Endothelial cell of umbilical vein (primary cell): ENCODE measurements around the gene FYB2. TPM values are rescaled to one million over a fixed set of nuclear protein-coding genes. Genes with fewer than 3 reads are reported as not detected.
A peak's percentile ranks its signal among the peaks of the same experiment; 100 is the strongest.

ENCODE experiments used
- BruUV-seq: library from RNA; stranded (reverse); fragments of 400-500 nt; replicated peaks from 2 replicates; lab custom pipeline; 2021; lab: Mats Ljungman, UMichigan
- CTCF ChIA-PET: fragments of 300-600, 350-600 bp; sonication (Branson Sonifier 250); formaldehyde crosslinking; loops from one replicate; lab custom pipeline; 2021; ENCODE audit warnings: antibody characterized with exemption, inconsistent platforms; lab: Charles Lee
- POLR2A ChIA-PET: fragments of 300-600, 350-600 bp; sonication (Branson Sonifier 250); formaldehyde crosslinking; loops from one replicate; lab custom pipeline; 2021; ENCODE audit warnings: antibody characterized with exemption, inconsistent platforms; lab: Charles Lee
- DNase-seq: peaks from one replicate; pipeline ENCODE4 v3.0.0-alpha.2; 2011; ENCODE audit warnings: low read depth, low spot score
- FAIRE-seq: peaks from 2 replicates; lab custom pipeline; 2011; peaks lifted over from hg19 to GRCh38; lab: Jason Lieb, UNC
- H2AFZ ChIP-seq: 2 replicates; pipeline ENCODE4 v1.6.0; 2012; ENCODE audit warnings: low read depth, low read length, control low read depth, inconsistent platforms
- H3K27ac ChIP-seq: 2 replicates; pipeline ENCODE4 v1.5.1; 2011; ENCODE audit warnings: low read depth, mild to moderate bottlenecking, control low read depth, low read length, moderate library complexity; ENCODE audit not compliant: insufficient read depth
- H3K27me3 ChIP-seq, 2 experiments: 2 replicates each; pipeline versions ENCODE4 v1.6.0 to v1.6.1; 2011; ENCODE audit warnings: low read length in 2 of 2, mixed read lengths in 1 of 2; ENCODE audit not compliant: control insufficient read depth in 2 of 2, insufficient read depth in 2 of 2
- H3K36me3 ChIP-seq, 2 experiments: 2 replicates in 1 of 2; 3 replicates in 1 of 2; pipeline ENCODE4 v1.5.1; 2011; ENCODE audit warnings: low read length in 2 of 2, mild to moderate bottlenecking in 1 of 2, moderate library complexity in 1 of 2; ENCODE audit not compliant: control insufficient read depth in 2 of 2, insufficient read depth in 2 of 2; ENCODE audit errors: extremely low read depth in 1 of 2
- H3K4me1 ChIP-seq: 3 replicates; pipeline ENCODE4 v1.5.1; 2011; ENCODE audit warnings: mild to moderate bottlenecking, low read length; ENCODE audit not compliant: control insufficient read depth, insufficient read depth; ENCODE audit errors: extremely low read depth
- H3K4me2 ChIP-seq: 2 replicates; pipeline ENCODE4 v1.6.1; 2011; ENCODE audit warnings: low read length, control low read depth, mixed read lengths; ENCODE audit not compliant: insufficient read depth
- H3K4me3 ChIP-seq, 3 experiments: fragments of 200-600 bp in 1 of 3; sonication (generic), shearing (Covaris generic) in 1 of 3; replicated peaks in 1 of 3; 2 replicates each; pipeline ENCODE4 v1.5.1; 2011 to 2016; ENCODE audit warnings: control low read depth in 3 of 3, low read length in 3 of 3, mild to moderate bottlenecking in 2 of 3, inconsistent platforms in 1 of 3, low read depth in 1 of 3, moderate library complexity in 1 of 3; ENCODE audit not compliant: insufficient read depth in 1 of 3
- H3K79me2 ChIP-seq: 2 replicates; pipeline ENCODE4 v1.6.0; 2012; ENCODE audit warnings: low read length, inconsistent platforms; ENCODE audit not compliant: control insufficient read depth, insufficient read depth
- H3K9ac ChIP-seq: replicated peaks from 2 replicates; pipeline ENCODE3; 2011; ENCODE audit warnings: low read length, control low read depth; ENCODE audit not compliant: insufficient read depth; ENCODE audit errors: extremely low read depth
- H3K9me1 ChIP-seq: replicated peaks from 3 replicates; pipeline ENCODE4 v1.6.0; 2011; ENCODE audit warnings: mild to moderate bottlenecking, low read length; ENCODE audit not compliant: control insufficient read depth, insufficient read depth; ENCODE audit errors: extremely low read depth
- H3K9me3 ChIP-seq: replicated peaks from 2 replicates; pipeline ENCODE4 v1.5.1; 2012; ENCODE audit warnings: low read length, inconsistent platforms; ENCODE audit not compliant: control insufficient read depth, insufficient read depth
- H4K20me1 ChIP-seq: replicated peaks from 2 replicates; pipeline ENCODE3; 2011; ENCODE audit warnings: mild to moderate bottlenecking, low read length; ENCODE audit not compliant: control insufficient read depth, insufficient read depth; ENCODE audit errors: extremely low read depth
- EZH2 ChIP-seq: IDR thresholded peaks from 2 replicates; pipeline ENCODE4 v1.6.1; 2012; ENCODE audit warnings: borderline replicate concordance, low read depth, mild to moderate bottlenecking, moderate library complexity, low read length, inconsistent platforms; ENCODE audit not compliant: severe bottlenecking
- FOS ChIP-seq: IDR thresholded peaks from 2 replicates; pipeline ENCODE4 v1.6.1; 2011; ENCODE audit warnings: mild to moderate bottlenecking, low read length, moderate library complexity, borderline replicate concordance; ENCODE audit not compliant: insufficient read depth
- GATA2 ChIP-seq: IDR thresholded peaks from 2 replicates; pipeline ENCODE4 v1.7.0; 2011; ENCODE audit warnings: low read depth, mild to moderate bottlenecking, moderate library complexity, mixed read lengths, low read length; ENCODE audit not compliant: insufficient read length, insufficient read depth
- JUN ChIP-seq: IDR thresholded peaks from 2 replicates; pipeline ENCODE4 v1.6.1; 2011; ENCODE audit warnings: borderline replicate concordance, low read depth; ENCODE audit not compliant: insufficient read length, insufficient read depth
- MYC ChIP-seq: IDR thresholded peaks from one replicate; pipeline ENCODE4 v1.6.1; 2011; ENCODE audit warnings: mild to moderate bottlenecking, low read depth, low read length
- POLR2A ChIP-seq: IDR thresholded peaks from 2 replicates; pipeline ENCODE4 v1.6.1; 2012; ENCODE audit warnings: low read depth, mild to moderate bottlenecking, control low read depth, low read length
- POLR2AphosphoS5 ChIP-seq: IDR thresholded peaks from 2 replicates; pipeline ENCODE4 v1.6.1; 2012; ENCODE audit warnings: low read depth, mild to moderate bottlenecking, control low read depth, low read length, moderate library complexity; ENCODE audit not compliant: insufficient read depth
- dilution Hi-C: fragments of 300-500 bp; cut with MboI; formaldehyde crosslinking; loops from one replicate; pipeline ENCODE4 v1.15.0; 2019; ENCODE audit warnings: low sequenced_read_pairs; ENCODE audit not compliant: extremely low pct_ligation_motif_present
- intact Hi-C: fragments of 100-400 bp; cut with micrococcal nuclease; formaldehyde crosslinking; loops from one replicate; pipeline ENCODE4 v1.10.0; 2022
- polyA plus RNA-seq, 4 experiments: library from polyadenylated mRNA; depleted of rRNA in 3 of 4; stranded (reverse) in 3 of 4; unstranded in 1 of 4; fragments of >200 nt; gene quantifications; 2 replicates each; pipeline versions ENCODE4 v1.2.1 to v1.2.3, GENCODE V29; 2011 to 2012; ENCODE audit warnings: missing spikeins in 1 of 4
- total RNA-seq: library from RNA; stranded (reverse); gene quantifications from 2 replicates; pipeline ENCODE4 v1.2.3, GENCODE V29; 2021
- TF ChIP-seq, protein P1 (sequence below): IDR thresholded peaks from 2 replicates; pipeline ENCODE4 v1.6.1; 2011; ENCODE audit not compliant: insufficient read depth, insufficient read length
- TF ChIP-seq, protein P2 (sequence below), 2 donors: IDR thresholded peaks; 1 replicate in 1 of 2; 2 replicates in 1 of 2; pipeline ENCODE4 v1.5.1; 2011; ENCODE audit warnings: low read length in 2 of 2, mild to moderate bottlenecking in 2 of 2, moderate library complexity in 2 of 2, control low read depth in 1 of 2, inconsistent platforms in 1 of 2, low read depth in 1 of 2; ENCODE audit not compliant: insufficient read depth in 1 of 2; ENCODE audit errors: extremely low read depth in 1 of 2

The FYB2 gene
- total and polyA plus RNA-seq, 2 donors (not counting 3 experiments of a cell fraction or from before 2014, with no cell fraction given) = not detected

DNA sequence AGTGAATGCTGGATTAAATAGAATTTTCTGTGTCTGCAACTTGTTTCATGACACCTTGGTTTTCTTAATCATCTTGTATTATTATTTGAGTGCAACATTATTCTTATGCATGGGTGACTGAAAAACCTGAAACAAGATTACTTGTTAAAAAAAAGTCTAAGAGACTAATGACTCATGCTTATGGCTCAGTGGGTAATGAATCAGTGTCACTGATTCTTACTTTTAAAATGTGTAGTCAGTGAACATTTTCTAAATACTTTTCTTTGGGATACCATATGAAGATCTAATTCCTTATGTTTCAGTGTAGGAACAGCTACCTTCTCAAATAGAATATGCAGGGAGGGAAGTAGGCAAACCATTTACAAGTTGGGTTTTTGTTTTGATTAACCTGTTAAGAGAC is 108.6 kb downstream of the FYB2 start:
- POLR2A ChIA-PET = no interaction called here
- Histone ChIP-seq H3K4me2 (no peak overlapping the region), H3K9me1 (no peaks in the 10 kb centered on the region), H3K4me3 (no peak overlapping the region), H3K4me1 (peaks cover 2% of the 10 kb centered on the region), H4K20me1 (no peaks in the 10 kb centered on the region), H3K36me3 (no peaks in the 10 kb centered on the region), H3K27ac (no peak overlapping the region), H2AFZ (no peak overlapping the region), H3K9me3 (no peaks in the 10 kb centered on the region), H3K9ac (no peak overlapping the region), H3K79me2 (no peaks in the 10 kb centered on the region), H3K27me3 (no peaks in the 10 kb centered on the region)
- DNase-seq (peak; percentile 47), FAIRE-seq (no peak)
- intact Hi-C loops (loop anchor here (1.0 to 10.0 kb wide), 2 partner anchors 1332 to 1566 kb away; no protein-coding TSS in a partner anchor), dilution Hi-C loops (no loop called here)
- CTCF ChIA-PET = interaction anchor here (1.4 to 1.6 kb wide), 2 partner anchors 122 to 1335 kb away, joined by 11 to 16 read pairs; no protein-coding TSS in a partner anchor
- TF ChIP-seq, protein P1, sequence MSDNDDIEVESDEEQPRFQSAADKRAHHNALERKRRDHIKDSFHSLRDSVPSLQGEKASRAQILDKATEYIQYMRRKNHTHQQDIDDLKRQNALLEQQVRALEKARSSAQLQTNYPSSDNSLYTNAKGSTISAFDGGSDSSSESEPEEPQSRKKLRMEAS = no peak
- peak; percentile 48 for TF ChIP-seq JUN
- TF ChIP-seq FOS = peak; percentile 93
- BruUV-seq = no TSS peak

DNA sequence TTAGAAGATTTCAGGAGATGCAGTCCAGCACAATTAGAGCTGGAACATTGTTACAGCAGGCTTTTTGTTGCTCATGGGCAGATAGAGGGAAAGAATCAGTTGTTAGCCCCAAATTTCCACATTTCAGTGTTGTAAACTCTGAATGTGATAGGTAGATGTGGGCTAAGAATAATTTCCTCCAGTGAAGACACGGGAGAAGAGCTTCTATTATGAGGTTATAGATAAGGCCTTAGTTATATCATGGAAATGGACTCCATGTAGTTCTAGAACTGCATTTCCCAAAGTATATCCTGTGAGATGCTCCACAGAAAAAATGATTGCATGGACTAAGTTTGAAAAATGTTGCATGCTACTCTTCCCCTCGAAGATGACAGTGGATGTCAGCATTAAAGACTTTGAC is 109.2 kb downstream of the FYB2 start:
- H3K9me1 ChIP-seq = no peaks in the 10 kb centered on the region
- H3K9me3 ChIP-seq = no peaks in the 10 kb centered on the region
- TF ChIP-seq, protein P1 = no peak
- TF ChIP-seq MYC (no peak), POLR2AphosphoS5 (no peak), GATA2 (no peak), POLR2A (no peak), FOS (no peak), EZH2 (no peak), JUN (no peak)
- TF ChIP-seq, protein P2, sequence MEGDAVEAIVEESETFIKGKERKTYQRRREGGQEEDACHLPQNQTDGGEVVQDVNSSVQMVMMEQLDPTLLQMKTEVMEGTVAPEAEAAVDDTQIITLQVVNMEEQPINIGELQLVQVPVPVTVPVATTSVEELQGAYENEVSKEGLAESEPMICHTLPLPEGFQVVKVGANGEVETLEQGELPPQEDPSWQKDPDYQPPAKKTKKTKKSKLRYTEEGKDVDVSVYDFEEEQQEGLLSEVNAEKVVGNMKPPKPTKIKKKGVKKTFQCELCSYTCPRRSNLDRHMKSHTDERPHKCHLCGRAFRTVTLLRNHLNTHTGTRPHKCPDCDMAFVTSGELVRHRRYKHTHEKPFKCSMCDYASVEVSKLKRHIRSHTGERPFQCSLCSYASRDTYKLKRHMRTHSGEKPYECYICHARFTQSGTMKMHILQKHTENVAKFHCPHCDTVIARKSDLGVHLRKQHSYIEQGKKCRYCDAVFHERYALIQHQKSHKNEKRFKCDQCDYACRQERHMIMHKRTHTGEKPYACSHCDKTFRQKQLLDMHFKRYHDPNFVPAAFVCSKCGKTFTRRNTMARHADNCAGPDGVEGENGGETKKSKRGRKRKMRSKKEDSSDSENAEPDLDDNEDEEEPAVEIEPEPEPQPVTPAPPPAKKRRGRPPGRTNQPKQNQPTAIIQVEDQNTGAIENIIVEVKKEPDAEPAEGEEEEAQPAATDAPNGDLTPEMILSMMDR (IDR thresholded peaks at IDR 0.05; ENCODE audit: extremely low read depth in 1 of 2, insufficient read depth in 1 of 2, low read depth in 1 of 2, low read length in 2 of 2) = no peak
- FAIRE-seq (no peak), DNase-seq (no peak)
- H2AFZ ChIP-seq = no peak overlapping the region
- intact Hi-C loops (loop anchor here (1.0 to 10.0 kb wide), 4 partner anchors 125 to 1565 kb away; no protein-coding TSS in a partner anchor), dilution Hi-C loops (no loop called here)
- POLR2A ChIA-PET = no interaction called here
- no peaks in the 10 kb centered on the region for H3K36me3 ChIP-seq
- no peak overlapping the region for H3K27ac ChIP-seq
- H3K4me1 ChIP-seq = peaks cover 2% of the 10 kb centered on the region
- H3K4me3 ChIP-seq = no peak overlapping the region
- H4K20me1 ChIP-seq = no peaks in the 10 kb centered on the region
- no TSS peak for BruUV-seq
- H3K9ac ChIP-seq = no peak overlapping the region
- no peaks in the 10 kb centered on the region for H3K27me3 ChIP-seq
- no peak overlapping the region for H3K4me2 ChIP-seq
- CTCF ChIA-PET = interaction anchor here (0.7 to 2.4 kb wide), 18 partner anchors 8 to 1426 kb away, joined by 3 to 31 read pairs (median 4); no protein-coding TSS in a partner anchor
- H3K79me2 ChIP-seq = no peaks in the 10 kb centered on the region
